GM19438 (cell line): ENCODE data around the gene ZFAND3.
"Not testable (repeated sequence)": the region's sequence is repeated elsewhere in the genome, so short reads cannot be mapped to it uniquely, and the experiment has no call there.

Experiments
- ATAC-seq: cut with Tn5 transposase; IDR thresholded peaks from one replicate; pipeline ENCODE4 v1.9.1; 2021; ENCODE audit warnings: low read depth; ENCODE audit not compliant: unreplicated experiment

The ZFAND3 gene

DNA sequence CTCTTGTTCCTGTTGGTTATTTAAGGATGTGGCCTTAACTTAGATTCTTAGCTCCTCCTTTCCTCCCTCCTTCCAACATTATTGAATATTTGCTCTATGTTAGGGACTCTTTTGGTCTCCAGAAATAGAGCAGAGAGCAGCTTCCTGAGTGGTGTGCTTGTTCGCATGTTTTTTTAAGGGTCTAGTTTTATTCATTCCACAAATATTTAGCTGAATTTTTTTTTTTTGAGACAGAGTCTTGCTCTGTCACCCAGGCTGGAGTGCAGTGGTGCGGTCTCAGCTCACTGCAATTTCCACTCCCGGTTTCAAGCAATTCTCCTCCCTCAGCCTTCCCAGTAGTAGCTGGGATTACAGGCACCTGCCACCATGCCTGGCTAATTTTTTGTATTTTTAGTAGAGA, 169.2 kb downstream of the ZFAND3 start:
- ATAC-seq: no peak

DNA sequence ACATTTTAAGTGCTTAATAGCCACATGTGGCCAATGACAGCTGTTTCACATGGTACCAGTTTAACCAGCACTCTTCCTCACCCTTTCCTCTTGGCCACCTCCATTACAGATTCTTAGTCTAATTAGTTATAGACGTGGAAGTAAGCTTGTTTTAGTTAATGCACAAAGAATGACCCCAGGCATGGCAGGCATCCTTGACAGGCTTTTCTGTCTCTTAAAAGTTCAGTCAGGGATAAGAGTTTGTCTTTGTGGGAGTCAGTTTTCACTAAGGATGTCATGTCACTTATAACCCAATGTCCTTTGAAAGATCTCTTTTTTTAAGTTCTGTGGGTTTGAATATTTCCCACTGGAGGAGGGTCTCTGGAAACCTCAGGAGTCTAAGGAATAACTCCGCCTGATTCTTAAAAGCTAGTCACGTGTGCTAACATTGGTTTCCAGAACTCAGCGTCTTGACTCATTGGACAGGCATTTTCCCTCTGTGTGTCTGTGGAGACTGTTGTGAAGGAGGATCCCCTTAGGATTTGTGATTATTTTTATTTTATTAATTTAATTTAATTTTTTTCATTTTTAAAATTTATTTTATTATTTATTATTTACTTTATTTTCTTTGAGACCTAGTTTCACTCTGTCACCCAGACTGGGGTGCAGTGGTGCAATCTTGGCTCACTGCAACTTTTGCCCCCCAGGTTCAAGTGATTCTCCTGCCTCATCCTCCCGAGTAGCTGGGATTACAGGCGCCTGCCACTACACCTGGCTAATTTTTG, 171.4 kb downstream of the ZFAND3 start:
- no peak for ATAC-seq

DNA sequence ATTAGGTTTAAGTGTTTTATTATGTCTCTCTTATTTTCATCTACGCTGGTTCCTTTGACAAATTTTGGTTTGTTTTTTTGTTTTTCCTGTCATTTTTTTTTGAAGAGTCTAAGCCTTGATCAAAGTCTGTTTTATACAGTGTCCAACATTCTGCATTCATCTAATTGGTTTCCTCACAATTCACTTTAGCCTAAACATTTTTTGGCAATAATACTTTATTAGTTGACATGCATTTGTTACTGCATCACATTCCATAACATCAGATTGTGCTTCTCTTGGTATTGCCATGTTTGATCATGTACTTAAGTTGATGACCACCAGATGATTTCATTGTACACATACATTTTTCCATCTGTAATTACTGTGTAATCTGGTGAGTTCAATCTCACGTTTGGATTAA, 173.2 kb downstream of the ZFAND3 start:
- ATAC-seq: no peak

DNA sequence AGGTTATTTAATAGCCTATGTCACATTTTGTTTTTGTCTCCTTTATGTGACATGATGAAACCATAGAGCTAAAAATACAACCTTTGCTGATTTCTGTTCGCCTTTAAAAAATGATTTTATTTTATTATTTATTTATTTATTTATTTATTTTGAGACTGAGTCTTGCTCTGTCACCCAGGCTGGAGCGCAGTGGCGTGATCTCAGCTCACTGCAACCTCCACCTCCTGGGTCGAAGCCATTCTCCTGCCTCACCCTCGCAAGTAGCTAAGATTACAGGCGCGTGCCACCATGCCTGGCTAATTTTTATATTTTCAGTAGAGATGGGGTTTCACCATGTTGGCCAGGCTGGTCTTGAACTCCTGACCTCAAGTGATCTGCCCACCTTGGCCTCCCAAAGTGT, 173.7 kb downstream of the ZFAND3 start:
- not testable (repeated sequence) for ATAC-seq

DNA sequence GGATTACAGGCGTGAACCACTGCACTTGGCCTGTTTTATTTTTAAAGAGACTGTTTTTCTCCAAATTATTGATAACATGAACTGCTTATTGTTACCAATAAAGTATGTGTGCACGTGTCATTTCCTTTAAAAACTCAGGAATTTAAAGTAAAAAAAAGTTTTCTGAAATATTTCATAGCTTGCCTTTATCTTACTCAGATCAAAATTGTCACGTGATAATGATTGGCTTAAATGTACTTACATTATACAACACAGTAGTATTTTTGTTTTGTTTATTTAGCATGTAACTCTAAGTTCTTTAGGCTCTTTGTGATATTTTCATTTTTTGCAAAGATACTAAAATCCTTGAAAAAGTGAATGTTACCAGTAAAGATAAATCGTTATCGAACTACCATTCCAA, 174.1 kb downstream of the ZFAND3 start:
- ATAC-seq: no peak

DNA sequence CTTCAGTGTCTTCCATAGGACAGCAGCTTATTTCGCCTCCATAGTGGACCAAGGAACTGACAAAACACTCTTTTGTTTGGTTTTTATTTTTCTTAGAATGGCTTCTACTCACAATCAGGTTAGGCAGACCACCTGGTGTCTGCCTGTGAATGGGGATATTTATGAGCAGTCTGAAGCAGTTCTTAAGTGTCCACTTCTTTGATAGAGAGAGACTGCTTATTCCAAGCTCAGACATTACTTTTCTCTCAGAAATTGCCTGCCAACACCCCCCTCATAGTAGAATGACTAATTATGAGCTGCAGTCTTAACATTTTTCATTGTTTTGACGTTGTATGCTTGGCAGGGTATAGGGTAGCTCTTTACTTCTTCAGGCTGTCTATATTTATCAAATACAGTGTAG, 174.7 kb downstream of the ZFAND3 start:
- ATAC-seq: no peak

DNA sequence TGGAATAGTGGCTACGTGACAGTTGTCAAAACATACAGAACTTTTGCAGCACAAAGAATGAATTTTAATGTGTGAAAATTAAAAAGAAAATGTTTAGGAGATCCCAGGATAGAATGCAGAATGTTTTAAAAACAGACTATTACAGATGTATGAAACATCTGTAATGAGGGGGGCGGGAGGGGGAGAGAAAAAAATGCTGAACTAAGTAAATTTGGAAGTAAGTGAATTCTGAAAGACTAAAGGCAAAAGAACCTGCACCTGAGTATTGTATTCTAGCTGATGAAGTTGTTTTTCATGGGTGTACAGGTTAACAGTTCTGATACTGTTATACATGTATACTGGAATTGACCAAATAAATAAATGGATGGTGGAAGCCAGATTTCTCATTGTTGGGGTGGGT, 178.8 kb downstream of the ZFAND3 start:
- ATAC-seq: no peak

DNA sequence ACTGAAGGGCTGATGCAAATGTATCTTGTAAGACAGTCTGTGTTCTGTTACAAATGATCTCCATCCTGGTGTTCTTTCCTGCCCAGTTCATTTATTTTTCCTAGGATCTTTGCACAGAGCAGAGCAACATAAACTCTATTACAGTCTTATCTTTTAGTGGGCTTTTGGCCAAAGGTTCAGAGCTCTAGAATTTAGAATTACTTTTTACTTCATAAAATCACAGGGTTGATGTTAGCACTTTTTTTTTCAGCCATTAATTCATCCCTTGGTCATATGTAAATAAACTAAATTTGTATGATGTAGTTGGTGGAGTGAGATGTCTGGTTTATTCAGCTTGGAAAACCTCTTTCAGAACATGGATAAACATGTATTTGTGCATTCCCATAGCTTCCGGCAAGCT, 181.9 kb downstream of the ZFAND3 start:
- no peak for ATAC-seq

DNA sequence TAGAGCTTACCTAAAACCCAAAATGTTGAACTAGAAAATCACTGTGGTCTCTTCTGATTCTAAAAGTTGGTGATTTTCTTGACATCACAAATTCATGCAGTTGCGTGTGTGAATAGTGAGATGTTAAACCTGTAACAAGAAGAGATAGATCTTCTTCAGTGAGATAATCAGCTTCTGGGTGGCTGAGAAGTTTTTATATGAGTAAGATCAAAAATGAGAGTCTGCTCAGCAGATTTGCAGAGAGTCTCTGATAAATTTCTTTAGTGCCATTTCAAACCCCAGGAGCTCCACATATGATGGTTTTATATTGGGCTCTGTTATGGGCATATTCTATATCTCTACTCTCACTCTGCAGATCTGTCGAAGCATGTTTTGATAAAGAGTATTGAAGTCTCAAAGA, 185.4 kb downstream of the ZFAND3 start:
- ATAC-seq: no peak

DNA sequence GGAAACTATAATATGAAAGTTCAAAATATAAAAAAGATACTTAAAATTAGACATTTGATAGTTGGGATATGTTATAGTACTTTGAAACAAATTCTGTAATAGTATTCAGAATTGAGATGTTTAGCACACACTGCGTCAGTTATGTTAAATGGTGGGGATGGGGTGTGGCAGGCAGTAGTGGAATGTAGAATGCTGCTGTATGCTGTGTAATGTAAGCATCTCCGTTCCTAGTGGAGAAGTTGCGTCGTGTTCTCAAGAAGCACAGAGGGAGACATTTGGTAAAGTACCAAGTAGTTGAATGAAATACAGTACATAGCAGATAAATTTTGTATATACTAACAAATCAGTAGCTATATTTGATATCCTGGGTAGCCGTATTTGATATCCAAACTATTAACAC, 192.4 kb downstream of the ZFAND3 start:
- ATAC-seq: no peak

DNA sequence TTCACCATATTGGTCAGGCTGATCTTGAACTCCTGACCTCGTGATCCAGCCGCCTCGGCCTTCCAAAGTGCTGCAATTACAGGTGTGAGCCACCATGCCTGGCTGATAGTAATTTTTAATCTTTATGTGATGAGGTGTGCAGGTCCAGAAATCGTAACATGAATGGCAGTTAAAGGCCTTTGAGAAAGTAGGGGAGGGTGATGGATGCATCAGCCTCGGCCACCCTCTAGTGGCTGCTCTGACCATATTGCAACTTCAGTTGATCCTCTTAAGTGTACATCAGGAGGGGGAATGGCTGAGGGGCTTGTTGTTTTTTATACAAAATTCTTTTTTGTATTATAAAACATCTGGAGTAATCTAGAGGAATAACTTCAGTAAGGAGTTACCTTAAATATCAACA, 193.0 kb downstream of the ZFAND3 start:
- no peak for ATAC-seq

DNA sequence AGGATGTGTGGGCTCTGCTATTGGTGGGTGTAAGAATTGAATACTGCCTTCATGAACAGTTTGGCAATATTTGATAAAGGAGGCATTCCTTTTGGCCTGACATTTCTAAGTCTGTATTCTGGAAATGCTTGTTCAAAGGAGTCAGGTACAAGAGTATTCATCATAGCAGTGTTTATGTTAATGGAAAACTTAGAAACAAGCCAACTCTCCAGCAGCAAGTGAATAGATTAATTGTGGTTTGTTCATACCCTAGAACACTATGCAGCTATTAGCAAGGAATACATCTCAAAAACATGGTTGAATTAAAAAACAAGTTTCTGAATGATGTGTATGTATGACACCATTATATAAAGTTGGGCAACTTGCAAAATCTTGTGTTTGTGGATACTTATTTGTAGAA, 195.8 kb downstream of the ZFAND3 start:
- ATAC-seq: no peak

DNA sequence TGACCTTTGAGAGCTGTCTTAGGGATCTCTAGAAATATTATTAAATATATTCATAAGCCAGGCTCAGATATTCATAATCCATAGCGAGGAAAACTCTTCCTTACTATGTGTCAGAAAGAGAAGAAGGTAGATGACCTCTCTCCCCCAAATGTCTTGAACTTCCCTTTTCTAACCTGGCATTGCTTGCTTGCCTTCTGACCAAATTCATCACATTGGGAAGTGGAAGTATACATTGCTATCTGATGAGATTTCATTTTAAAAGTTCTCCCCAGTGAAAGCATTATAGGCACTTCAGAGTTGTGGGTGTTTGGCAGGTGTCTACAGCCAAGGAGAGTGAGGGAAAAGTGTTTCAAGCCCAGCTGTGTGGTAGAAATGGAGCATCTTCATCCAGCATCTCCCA, 197.3 kb downstream of the ZFAND3 start:
- ATAC-seq: no peak

DNA sequence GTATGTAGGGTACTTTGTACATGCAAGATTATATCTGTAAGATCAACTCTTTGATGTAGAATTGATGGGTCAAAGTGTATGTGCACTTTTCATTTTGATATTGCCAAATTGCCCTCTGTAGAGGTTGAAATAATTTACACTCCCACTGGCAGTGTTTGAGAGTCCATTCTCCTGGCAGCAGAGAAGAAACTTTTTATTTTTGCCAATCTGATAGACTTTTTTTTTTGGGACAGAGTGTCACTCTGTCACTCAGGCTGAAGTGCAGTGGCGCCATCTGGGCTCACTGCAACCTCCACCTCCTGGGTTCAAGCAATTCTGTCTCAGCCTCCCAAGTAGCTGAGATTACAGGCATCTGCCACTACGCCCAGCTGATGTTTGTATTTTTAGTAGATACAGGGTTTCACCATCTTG, 199.2 kb downstream of the ZFAND3 start:
- ATAC-seq: no peak

DNA sequence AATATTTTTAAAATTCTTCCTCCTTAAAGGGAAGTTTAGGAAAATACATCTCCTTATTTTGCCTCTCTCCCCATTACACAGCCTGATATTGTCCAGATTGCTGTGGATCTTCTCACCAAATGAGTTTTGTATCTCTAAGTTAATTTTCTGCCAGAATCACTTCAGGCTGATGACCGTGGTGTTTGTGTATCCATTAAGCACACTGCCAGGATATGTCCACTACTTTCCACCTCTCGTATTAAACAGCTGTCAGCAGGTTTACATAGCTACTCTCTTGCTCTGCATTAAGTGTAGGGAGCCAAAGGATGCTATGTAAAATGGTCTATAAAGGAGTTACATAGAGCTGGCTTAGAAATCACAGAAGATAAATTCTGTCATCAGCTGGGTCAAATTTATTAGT, 201.1 kb downstream of the ZFAND3 start:
- no peak for ATAC-seq

DNA sequence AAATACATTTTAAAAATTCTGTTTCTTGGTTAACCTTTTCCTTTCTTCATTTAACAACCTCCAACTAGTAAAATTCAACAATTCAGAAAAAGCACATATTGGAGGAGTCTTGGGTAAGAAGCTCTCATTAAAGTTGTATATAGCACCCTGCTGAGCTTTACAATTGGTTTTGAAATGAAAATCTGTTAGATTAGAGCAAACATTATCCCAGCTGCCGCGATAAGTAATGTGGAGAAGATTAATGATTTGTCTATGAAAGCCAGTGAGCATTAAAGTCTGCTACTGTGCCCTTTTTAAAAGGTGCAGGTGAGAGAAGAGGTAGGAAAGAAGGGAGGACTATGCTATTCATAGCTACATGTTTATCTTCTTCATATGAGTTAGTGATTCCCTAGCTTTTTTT, 201.5 kb downstream of the ZFAND3 start:
- no peak for ATAC-seq

DNA sequence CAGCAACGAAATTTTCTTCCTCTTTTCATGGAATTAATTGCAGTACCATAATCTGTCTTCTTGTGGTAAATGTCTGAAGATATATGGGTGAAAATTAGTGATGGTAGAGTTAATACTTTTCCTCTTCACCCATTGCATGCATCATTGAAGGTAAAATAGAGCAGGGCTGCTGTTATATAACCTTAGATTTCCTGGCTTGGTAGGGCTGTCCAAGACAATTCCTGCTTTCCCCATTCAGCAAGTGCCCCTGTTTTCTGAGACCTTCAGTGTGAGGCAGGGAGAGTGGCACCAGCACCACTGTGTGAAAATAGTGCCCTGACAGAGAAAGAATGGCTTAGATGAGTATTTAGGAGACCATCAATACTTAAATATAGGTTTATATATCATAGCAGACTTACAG, 202.0 kb downstream of the ZFAND3 start:
- no peak for ATAC-seq

DNA sequence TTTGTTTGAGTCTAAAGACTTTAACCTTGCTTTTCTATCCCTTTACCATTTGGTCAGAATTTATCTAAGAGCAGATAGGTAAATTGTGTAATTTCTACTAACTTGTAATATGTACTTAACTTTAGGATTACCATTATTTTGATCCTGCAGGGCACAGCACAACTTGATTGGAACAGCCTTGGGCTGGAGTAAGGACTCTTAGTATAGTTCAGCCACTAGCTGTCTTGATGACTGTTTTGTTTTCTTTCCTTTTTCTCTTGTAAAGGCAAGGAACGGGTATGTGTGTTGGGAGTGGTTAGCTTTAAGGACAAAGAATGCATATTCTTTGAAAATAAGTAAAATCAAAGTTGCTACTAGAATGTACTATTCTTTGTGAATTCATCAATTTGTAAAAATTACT, 203.2 kb downstream of the ZFAND3 start:
- ATAC-seq: no peak

DNA sequence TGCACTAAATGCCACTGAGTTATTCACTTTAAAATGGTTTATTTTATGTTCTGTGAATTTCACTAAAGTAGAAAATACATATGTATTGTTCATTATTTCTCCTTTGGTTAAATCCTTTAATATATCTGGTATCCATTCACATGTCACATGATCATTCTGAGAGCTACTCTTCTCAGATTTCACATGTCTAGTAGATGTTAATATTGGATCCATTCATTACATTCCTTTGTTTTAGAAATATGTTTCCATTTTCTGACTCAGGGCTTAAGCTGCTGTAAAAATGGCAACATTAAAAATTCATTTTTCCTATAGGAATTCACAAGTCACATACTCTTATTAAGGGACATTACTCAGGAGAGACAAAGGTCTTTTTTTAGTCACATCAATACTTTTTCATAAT, 205.4 kb downstream of the ZFAND3 start:
- ATAC-seq: no peak

DNA sequence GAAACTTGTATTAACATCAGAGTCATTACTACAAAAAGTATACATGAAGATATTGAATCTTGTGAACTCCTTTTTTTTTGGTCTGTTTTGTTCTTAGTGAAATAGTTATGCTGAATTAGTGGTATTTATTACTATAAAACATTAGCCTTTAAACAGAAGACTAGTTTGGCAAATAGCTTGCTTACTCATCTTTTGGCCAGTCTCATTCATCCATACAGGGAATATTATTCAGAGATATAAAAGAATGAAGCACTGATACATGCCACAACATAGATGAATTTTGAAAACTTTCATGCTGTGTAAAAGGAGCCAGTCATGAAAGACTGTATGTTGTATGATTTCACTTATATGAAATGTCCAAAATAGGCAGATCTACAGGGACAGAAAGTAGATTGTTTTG, 205.9 kb downstream of the ZFAND3 start:
- no peak for ATAC-seq

DNA sequence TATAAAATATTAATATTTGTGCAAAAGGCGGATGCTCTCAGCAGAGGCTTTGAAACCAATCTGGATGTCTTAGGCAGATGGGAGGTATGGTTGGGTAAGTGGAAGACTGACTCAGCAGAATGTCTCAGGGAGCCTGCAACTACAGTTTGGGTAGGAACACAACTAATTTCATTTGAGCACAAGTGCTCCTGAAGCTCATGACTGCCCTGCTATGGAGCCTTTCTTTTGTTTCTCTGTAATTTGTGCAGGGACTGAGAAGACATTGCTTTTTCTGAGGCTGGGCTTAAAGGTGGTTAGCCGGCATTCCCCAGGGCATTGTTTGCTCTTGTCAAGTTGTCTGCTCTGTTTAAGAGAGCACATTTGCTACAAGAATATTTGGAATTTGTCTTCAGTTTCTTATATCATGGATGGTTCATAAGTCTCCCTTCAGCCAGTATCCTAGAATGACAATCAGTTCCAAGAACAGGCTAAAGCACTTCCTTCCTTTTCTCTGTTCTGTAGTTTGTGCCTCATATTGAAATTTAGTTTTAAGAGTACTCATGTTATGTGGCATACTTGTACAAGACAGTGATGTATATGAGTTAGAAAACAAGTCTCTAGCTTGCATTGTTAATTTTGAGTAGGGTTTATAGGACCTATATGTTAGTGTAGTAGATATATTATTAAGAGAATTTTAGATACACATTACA, 208.3 kb downstream of the ZFAND3 start:
- no peak for ATAC-seq

DNA sequence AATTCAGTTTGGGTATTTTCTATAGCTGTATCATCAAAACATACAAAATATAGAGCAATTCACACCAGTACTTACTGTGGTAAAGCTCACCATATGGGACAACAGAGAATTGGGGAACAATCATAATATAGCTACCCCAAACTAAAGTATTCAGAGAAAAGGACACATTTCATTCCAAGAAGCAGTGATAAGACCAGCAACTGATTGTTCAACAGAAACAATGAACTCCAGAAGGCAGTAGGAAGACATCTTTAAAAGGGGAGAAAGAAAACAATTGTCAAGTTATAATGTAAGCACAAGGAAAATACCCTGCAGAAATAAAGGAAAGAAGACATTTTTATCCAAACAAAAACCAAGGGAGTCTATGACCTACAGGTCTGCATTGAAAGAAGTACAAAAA, 210.9 kb downstream of the ZFAND3 start:
- no peak for ATAC-seq
